AG20443 (cell line): ENCODE measurements around the gene TECTB.

Source experiments
- DNase-seq: peaks from one replicate; pipeline ENCODE4 v3.0.0; 2012; ENCODE audit warnings: low spot score, mixed read lengths

Gene TECTB

GRCh38 chr10:112347709-112348671 lies 64.8 kb downstream of the TECTB start:
- no peak for DNase-seq

GRCh38 chr10:112348759-112349158 lies 65.6 kb downstream of the TECTB start:
- no peak for DNase-seq

- no peak for DNase-seq
Measured at GRCh38 chr10:112349521-112350085, 66.4 kb downstream of the TECTB start.

- no peak for DNase-seq
Measured at GRCh38 chr10:112351146-112351545, 67.9 kb downstream of the TECTB start.

- DNase-seq: no peak
Measured at GRCh38 chr10:112352044-112352443, 68.8 kb downstream of the TECTB start.

DNA sequence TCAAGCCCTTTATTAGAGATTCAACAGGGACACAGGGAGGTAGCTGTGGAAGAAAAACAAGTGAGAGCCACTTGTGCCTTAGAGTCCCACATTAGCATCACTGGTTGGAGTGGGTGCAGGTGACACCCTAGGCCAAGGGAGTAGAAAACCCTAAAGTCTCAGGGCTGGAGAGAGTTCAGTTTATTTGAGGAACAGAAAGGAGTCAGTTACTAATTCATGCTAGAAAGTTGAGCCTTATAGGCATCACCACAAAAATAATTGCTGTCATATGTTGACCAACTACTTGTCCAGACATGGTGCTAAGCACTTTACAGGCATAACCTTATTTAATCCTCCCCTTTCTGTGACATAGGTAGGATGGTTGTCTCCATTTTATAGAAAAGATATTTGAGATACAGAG lies 69.8 kb downstream of the TECTB start:
- DNase-seq: no peak
